GDM1 (cell line): ENCODE results near the gene FOXO3.
"Not testable (repeated sequence)": the region's sequence is repeated elsewhere in the genome, so short reads cannot be mapped to it uniquely, and the experiment has no call there.

Experiments
- DNase-seq: peaks from one replicate; lab custom pipeline; 2025; lab: John Stamatoyannopoulos, UW

Gene FOXO3

DNA sequence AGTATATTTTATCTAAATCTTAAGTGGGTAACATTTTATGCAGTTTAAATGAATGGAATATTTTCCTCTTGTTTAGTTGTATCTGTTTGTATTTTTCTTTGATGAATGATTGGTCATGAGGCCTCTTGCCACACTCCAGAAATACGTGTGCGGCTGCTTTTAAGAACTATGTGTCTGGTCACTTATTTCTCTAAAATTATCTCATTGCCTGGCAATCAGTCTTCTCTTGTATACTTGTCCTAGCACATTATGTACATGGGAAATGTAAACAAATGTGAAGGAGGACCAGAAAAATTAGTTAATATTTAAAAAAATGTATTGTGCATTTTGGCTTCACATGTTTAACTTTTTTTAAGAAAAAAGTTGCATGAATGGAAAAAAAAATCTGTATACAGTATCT is 123.3 kb downstream of the FOXO3 start:
- DNase-seq, result not testable (repeated sequence)

DNA sequence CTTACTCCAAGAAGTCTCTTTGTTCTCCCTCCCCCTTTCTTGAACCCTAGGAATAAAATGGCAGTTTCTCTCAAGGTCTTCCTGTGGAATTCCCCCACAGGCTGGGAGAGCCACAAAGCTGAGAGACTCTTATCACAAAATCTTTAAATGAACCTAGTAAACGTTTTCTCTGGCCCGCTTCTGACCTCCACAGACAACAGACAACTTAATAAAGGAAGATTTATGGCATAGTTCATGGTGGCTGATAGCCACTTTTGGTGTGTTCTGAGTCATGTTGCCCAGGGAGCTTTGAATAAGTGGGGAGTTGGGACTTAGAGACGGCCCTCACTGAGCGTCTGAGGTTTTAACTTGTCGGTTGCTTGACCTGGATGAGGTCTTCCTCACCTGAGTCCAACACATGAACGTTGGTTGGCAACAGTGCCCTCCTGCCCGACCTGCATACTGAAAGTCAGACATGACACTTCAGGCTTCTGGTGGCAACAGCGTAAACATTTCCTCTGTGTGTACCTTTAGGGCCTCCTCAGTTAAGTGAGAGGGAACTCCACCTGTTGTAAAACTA is 124.1 kb downstream of the FOXO3 start:
- DNase-seq, result no peak

DNA sequence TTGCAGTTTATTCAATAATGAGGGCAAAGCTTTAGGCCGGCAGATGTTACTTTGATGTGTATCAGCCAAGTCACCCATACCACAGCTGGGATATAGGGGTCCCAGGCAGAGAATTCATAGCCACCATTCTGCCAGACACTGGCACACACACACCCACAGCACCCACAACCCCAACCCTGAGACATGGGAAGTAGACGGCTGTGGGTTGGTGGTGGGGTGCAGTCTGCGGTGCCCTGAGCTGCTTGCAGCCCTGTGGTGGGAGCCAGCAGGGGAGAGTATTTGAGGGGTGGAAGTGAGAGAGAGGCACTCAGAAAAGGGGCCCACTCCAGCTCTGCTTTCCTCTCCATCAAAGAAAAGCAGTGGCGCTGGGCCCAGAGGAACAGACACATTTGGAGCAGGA is 125.3 kb downstream of the FOXO3 start:
- no peak for DNase-seq

DNA sequence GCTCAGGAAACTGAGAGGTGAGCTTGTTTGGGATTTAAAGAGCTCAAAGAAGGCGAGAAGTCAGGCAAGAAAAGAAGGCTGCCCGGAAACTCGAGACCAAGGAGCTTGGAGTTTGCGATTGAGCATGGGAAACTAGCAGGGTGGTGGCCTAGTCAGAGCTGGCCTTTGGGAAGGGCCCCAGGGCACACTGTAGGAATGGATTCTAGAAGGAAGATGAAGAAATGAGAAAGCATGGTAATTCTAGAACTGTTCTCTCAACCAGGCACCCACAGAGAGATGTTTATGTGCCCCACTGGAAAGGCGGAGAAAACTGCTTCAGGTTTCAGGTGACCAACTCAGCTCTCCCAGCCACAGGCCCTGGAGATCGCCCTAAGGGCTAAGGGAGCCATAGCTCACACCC is 126.2 kb downstream of the FOXO3 start:
- DNase-seq, result no peak

DNA sequence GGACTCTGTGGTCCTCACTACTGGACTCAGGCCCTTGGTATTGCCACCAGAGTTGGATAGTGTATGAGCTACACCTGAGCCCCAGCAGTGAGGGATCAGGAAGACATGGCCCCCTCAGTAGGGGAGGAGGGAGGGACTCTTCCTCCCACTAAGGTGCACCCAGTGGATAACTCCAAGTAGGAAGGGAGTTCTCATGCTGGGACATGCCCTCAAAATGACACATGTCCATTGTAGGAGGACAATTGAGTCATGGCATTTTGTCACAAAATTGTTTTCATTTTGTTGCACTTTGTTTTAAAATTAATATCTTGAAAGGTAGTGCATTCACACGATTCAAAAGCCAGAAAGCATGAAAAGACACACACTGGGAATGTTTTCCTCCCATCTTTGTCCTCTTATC is 127.2 kb downstream of the FOXO3 start:
- no peak for DNase-seq

DNA sequence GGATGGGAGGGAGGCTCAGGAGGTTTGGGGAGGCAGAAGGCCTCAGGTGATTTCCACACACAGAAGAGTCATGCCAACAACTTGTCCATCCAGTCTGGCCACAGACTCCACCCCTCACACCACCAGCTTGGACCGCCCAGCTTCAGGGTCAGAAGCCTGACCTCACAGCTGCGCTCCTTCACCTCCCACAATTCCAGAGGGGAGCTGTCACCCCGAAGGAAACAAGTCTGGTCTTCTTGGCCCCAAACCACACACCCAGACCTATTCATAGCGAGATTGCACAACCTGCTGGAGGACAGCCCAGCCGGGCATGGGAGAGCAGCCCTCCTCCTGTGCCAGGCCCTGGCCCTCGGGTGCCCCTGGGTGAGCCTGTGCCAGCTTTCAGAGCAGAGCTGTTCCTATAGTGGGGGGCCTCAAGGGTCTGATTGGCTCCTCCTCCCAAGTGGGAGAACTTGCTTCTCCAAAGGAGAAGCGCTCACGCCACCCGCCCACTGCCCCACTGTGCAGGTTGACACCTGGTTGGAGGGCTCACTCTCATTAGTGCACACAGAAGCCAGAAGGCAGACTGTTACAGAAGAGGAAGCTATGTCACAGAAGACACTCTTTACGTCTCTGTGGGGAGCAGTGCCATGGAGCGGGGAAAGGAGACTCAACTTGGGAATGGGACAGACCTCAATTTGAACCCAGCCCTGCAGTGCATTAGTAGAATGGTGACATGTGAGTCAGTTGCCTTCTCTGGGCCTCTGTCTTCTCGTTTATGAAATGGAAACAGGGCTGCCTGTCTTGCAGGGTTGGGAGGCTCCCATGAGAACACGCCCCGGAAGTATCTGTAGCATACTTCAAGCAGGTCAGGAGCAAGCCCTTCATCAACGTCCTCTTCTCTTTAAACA is 128.8 kb downstream of the FOXO3 start:
- DNase-seq, result no peak

DNA sequence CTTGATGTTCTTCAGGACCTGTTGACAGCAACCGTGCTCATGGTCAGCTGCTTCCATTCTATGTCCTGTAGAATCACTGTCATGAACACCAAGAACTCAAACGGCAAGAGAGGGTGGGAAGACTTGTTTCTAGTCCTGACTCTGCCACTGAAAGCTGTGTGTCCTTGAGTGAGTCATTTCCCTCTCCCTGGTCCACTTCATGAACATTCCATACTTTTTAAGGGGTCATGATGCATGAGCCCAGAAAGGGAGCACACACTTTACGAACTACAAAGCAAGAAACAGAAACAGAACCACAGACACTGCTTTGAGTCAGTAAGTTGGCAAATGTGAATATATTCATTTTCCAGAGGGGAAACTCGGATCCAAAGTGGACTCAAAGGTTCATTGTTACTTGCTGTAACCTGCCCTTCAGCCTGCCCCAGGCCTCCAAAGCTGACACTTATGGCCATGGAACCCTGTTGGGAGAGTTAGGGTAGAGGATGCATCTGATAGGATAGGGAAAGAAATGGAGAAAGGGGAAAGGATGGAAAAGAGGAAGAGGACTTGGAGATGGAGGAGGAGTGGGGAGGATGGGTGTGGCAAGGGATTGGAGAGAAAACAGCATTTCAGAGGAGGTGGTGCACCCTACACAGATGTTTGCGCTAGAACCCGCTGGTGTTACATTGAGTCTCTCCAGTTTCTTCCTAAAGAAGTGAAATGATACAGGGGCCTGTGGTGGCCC is 129.8 kb downstream of the FOXO3 start:
- no peak for DNase-seq

DNA sequence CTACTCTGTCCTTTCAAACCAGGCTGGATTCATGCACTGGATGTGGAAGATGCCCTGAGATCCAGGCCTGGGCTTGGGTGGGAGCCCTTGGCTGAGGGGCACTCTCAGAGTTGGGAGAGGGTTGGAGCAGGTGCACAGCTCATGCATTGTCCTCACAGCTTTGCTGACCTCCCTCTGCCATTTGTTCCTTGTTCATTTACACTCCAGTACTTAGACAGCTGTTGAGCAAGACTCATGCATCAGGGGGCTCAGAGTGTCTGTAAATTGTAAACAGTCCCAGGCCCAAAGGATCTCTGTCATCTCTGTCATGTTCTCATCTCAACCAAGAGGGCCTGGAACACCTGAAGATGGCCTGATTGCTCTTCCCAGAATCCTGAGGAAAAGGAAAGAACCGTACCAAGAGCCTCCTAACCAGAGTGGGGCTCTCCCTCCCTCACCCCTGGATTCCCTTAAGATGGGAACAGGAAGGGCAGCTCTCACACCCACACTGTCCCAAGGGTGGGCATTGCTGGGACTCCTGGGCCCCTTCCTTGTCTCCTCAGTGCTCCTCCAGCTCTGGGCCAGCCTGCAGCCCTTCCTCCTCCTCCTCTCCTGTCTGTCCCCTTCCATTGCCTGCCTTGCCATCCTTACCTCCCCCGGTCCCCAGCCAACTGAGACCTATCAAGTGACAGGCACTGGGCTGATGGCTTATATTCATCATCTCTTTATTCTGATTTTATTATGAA is 132.9 kb downstream of the FOXO3 start:
- no peak for DNase-seq

DNA sequence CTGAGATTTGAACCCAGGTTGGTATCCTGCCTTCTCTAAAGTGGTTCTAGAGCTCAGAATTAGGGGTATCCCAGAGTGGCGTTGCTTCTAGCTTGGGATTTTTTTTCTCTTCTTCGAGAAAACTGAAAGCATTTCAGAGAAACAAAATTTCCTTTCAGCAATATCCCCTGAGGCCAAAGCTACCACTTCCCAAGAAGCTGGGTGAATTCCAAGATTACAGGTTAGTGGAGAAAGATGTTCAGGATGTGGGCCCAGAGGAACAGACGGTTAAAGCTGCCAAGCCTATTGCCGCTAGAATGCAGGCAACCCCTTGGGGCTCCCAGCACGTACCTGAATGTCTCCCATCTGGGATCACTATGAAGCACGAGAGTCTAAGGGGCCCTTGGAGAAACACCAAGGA is 134.1 kb downstream of the FOXO3 start:
- no peak for DNase-seq

DNA sequence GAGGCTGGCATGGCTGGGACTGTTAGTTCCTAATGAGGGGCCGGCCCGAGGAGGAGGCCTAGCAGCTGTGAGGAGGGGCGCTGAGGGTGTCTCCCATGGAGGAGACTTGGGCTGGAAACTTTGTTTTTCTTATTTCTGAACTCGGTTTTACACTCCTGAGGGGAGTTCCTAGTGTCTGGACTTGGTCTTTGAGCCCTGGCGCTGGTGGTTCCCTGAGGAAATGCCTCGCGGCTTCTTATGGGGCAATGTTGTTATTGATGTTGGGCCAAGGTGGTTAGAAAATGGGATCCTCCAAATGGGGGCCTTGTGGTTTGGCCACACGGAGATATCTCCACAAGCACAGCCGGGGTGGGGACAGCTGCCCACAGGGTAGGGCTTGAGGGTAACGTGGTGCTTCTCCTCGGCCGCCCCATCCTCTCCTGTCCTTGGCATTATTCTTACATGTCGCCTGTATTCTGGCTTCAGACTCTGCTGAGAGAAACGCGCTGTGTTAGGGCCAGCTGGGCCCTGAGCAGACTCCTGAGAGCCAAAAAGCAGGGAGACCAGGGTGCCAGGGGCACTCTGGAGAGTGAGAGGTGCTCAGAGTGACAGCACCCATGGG is 136.9 kb downstream of the FOXO3 start:
- no peak for DNase-seq

DNA sequence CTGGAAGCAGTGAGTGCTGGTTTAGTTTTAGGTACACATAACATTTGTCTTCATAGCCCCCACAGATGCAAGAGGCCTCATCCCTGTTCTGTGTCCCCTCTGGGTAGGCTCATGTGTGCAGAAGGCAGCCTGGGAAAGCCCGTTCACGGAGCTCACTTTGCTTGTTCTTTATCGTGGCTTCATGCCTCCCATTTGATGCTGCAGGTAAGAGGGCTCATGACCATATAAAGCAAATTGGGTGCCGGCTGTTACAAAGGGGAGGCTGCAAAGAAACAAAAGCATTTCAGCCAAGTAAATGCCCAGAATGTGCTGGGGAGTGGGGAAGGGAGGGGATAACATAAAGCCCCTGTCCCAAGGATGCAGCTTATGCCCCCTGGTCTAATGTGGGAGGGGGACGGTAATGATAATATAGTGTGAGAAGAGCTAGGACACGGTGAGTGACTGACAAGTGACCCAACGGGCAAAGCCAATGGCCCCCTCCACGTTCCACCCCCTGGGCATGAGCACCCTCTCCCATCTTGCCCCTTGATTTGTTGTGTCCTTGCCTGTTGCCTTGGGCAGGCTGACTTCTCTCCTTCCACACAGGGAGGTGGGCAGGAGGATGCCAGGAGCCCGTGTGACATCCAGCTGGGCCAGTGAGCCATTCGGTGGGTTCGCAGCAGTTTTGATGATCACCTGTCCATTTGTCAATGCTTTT is 138.0 kb downstream of the FOXO3 start:
- no peak for DNase-seq

DNA sequence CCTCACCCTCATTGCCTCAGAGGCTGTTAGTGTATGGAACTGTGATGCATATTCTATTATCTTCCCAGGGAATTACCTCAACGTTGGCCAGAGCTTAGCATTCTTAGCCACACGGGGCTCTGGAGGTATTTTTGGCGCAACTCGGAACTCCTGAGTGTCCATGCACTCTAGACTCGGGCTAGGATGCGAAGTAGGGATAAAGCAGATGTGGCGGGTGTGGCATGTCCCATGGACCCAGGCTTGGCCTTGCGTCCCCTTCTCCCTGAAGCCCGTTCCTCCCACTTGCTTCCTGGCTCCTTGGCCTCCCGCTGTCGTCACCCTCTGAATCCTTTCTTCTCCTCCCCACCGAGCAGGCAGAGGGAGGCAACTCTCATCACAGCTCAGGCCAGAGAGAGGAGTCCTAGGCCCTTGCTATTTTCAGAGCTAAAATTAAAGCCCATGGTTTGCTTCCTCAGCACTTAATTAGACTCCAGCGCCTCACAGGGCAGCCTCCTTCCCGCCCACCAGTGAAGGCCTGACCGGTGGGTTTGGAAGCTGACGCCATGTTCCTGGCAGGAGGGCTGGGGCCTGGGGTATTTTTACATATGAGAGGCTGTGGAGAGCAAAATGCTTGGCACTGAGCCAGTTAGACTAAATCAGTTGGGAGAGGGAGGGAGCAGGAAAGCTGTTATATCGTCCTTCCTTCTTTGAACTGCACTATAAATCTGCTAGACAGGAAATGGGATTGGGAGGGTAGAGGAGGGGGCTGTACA is 138.7 kb downstream of the FOXO3 start:
- no peak for DNase-seq

DNA sequence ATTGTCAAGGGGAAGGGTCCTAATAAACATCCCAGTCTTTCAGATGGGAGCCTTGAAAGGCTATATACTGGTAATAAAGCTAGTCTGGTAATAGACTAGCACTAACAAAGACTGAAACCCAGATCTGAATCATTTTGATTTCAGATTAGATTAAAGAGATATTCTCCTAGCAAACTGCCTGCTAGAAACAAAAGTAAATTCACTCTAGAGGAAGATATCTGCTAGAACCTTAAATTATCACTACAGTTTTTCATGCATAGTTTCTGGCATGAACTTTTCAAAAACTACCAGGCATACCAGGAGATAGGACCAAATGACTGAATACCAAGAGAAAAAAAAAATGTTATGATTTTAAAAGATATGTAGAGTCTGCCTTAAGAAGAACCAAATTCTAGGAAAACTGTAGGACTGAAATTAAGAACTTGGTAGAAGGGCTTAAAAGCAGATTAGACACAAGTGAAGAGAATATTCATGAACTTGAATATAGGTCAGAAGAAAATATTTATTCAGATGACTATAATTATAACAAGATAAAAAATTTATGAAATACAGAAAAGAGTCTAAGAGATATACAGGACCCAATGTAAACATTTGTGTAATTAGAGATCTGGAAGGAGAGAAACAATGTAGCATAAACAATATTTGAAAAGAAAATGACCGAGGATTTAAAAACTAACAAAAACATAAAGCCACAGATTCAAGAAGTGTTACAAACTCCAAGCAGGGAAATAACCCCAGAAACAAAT is 141.6 kb downstream of the FOXO3 start:
- DNase-seq, result no peak

DNA sequence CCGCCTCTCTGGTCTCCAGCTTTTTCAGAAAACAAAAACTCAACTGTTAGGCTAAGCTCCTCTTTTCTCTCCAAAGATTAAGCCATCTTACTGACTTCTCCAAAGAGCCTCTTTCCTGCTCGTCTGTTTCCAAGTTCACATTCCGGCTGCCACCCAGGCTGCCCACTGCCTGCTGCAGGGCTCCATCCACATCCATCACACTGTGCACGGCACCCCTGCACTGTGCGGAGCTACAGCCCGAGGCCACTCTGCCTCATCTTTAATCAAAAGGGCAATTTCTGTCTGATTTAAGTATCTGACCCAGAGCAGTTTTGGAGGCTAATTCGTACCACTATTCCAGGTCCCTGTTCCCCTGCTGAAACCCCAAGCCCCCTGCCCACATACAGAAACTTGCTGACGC is 145.9 kb downstream of the FOXO3 start:
- DNase-seq, result no peak

DNA sequence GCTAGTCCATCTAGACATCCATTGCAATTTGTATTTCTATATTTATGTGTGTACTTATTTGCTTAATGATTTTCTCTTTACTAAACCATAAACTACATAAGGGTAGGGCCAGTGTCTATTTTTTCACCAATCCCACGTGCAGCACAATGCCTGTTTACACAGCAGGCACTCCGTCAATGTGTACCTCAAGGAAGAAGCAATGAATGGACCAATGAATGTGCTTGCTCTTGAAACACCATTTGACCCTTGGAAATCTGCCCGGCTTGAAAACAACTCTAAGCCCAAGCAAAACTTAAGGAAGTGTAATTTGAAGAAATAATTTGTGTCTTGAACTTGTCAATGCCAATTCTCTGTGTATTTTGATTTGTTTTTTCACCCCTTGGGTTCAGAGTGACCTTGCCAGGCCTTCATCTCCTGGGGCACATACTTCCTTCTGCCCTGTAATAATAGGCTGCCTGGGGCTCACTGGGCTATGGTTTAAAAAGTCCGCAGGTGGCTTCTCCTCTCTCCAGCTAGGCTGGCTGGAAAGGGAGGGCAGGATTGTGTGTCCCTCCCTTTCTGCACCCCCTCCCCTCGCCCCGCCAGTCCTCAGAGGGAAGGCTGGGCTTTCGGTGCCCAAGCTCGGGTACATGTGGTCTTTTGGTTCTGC is 146.7 kb downstream of the FOXO3 start:
- DNase-seq, result no peak

DNA sequence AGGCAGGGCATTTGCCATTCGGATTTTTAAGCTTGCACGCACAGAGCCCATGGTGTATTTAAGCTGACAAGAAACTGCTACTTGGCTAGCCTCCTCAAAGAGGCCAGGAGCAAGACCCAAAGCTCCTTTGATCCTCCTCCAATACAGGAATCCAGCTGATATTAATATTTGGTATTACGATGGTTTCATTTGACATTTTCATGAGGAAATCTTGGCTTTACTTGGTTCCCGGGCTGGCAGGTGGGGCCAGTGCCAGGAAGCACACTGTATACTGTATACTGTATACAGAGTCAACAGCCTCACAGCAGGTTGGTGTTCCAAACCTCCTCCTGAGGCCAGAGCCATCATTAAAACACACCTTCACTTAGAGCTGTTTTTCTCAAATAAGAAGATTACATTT is 149.3 kb downstream of the FOXO3 start:
- no peak for DNase-seq

DNA sequence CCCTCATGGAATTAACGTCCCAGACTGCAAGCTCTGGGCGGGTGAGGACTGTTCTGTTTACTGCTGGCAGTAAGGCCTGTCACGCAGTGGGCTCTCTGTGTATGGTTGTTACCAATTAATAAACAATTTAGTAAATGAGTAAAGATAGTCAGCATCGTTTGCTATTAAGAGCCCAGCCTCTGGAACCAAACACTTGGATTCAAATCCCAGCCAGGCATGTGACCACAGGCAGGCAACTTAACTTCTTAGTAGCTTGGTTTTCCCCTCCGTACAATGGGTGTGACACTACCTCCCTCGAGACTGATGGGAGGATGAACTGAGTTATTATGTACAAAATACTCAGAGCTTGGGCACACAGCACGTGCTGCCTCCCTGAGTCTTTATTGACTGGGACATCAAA is 149.8 kb downstream of the FOXO3 start:
- DNase-seq, result no peak

DNA sequence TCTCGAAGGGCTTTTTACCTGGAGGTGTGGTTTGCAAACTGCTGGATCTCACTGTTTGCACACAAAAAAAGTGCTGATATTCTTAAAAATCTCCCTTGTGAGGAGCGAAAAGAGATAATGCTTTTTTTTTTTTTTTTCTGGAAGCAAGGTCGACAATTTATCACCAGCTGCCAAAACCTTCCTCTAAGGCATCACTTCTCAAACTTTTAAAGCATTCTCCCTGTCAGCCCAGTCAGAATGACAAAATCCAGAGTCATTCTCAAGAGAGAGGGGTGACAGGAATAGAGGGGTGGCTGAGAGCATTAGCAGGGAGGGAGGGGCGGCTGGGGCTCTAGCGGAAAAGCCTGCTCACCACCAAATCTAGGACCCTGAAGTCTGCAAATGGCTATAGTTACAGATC is 150.4 kb downstream of the FOXO3 start:
- DNase-seq, result no peak

DNA sequence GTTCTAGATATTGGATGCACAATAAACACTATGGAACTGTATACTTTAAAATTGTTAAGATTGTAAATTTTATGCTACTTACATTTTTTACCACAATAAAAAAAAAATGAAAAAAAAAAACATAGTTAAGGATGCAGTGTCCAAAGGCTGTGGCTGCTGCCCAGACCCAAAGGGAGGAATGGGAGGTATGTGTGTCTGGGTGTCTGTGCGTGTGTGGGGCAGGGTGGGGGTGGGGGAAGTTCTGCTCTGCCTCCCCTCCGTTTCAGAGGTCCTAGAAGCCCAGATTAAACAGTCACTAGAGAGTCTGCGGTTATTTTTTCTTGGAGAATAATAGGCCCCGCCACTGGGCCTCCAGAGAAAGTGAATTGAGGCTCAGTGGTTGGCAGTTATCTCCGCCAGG is 151.1 kb downstream of the FOXO3 start:
- DNase-seq, result no peak

DNA sequence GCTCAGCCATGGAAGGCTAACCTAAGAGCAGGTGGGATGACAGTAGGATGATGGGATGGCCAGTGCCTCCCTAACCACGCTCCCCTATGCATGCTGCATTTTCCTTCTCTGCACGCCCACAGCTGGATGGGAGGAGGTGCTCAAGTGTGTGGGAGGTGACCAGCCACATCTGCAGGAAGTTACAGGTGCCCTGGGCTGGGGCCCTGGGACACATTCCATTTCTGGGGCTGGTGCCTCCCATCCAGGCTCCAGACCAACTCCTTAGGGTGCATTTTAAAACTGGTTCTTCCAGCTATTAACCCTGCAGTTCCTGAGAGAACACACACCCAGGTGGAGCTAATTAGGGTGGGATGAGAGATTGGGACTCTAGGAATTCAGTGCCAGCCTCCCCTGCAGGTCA is 152.2 kb downstream of the FOXO3 start:
- no peak for DNase-seq
